Measurements from ENCODE around the gene TIGAR. TPM values are rescaled to one million over a fixed set of nuclear protein-coding genes. Genes with fewer than 3 reads are reported as not detected.

The TIGAR gene
- total RNA-seq, 1 experiment from 2014 or later = 27.5 TPM

- no peak overlapping the region for H3K4ac ChIP-seq (ENCODE audit: low read depth, low read length)
- H3K4me1 ChIP-seq (ENCODE audit: insufficient read depth, low read length) = no peaks in the 10 kb centered on the region
- H3K27ac Mint-ChIP-seq = no peak overlapping the region
- H3K4me1 Mint-ChIP-seq = no peaks in the 10 kb centered on the region
- no peak overlapping the region for H2BK12ac ChIP-seq (ENCODE audit: insufficient read length, low read depth, low read length)
- no peak overlapping the region for H3T11ph ChIP-seq (ENCODE audit: low read length)
- H3K18ac ChIP-seq (ENCODE audit: insufficient read length, low read depth, low read length) = no peak overlapping the region
- H3K9me3 ChIP-seq (ENCODE audit: control insufficient read depth, low read depth, low read length) = no peaks in the 10 kb centered on the region
- no peak overlapping the region for H2BK20ac ChIP-seq (ENCODE audit: low read depth, low read length, poor library complexity, severe bottlenecking)
- H2BK15ac ChIP-seq (ENCODE audit: low read depth, low read length) = no peak overlapping the region
- TF ChIP-seq CTCF (conservative IDR thresholded peaks at IDR 0.05) = no peak
- H4K8ac ChIP-seq (replicated peaks; ENCODE audit: insufficient read length, low read depth, low read length) = no peak overlapping the region
- no peaks in the 10 kb centered on the region for H3K23me2 ChIP-seq (ENCODE audit: insufficient read length, low read depth, low read length, poor library complexity, severe bottlenecking)
- peaks cover 2% of the 10 kb centered on the region for H4K20me1 ChIP-seq (ENCODE audit: control insufficient read depth, insufficient read depth, insufficient read length)
- H2AFZ ChIP-seq (ENCODE audit: low read length) = no peak overlapping the region
- no peak overlapping the region for H2AK5ac ChIP-seq (ENCODE audit: insufficient read length, low read length)
- WGBS (ENCODE audit: extremely low coverage, insufficient read length, low lambda C conversion rate) = no CpG with 5 or more reads among the region's 2 CpGs
- no peaks in the 10 kb centered on the region for H3K27me3 ChIP-seq (ENCODE audit: insufficient read depth, low read length)
- H3K4me3 Mint-ChIP-seq = no peak overlapping the region
- no peak overlapping the region for H3K56ac ChIP-seq (ENCODE audit: insufficient read length, low read depth, low read length)
- H3K27me3 Mint-ChIP-seq (ENCODE audit: low read depth) = peaks cover 4% of the 10 kb centered on the region
- no peak overlapping the region for H3K14ac ChIP-seq (ENCODE audit: insufficient read depth, low read length)
- H3K9ac ChIP-seq (ENCODE audit: extremely low read depth, insufficient read length, low read length) = no peak overlapping the region
- no peak overlapping the region for H2BK5ac ChIP-seq (ENCODE audit: insufficient read length, low read length)
- H3K23ac ChIP-seq (ENCODE audit: insufficient read length, low read depth, low read length) = no peak overlapping the region
- no peak for DNase-seq
- no peaks in the 10 kb centered on the region; a peak in 1 of 5 replicates for H3K9me3 Mint-ChIP-seq
- H3K36me3 Mint-ChIP-seq (ENCODE audit: insufficient read depth in 1 of 3, low read depth in 3 of 3) = no peaks in the 10 kb centered on the region
- no peaks in the 10 kb centered on the region for H3K79me2 ChIP-seq (ENCODE audit: insufficient read depth, low read length)
- no peak overlapping the region for H4K91ac ChIP-seq (ENCODE audit: insufficient read length, low read depth, low read length)
- H3K27ac ChIP-seq (ENCODE audit: insufficient read length, low read depth, low read length) = no peak overlapping the region
- no peak overlapping the region for H4K5ac ChIP-seq (ENCODE audit: insufficient read length, low read depth, low read length)
- no peak overlapping the region for H2BK120ac ChIP-seq (ENCODE audit: low read depth, low read length, poor library complexity, severe bottlenecking)
- no peak overlapping the region for H3K4me2 ChIP-seq (ENCODE audit: insufficient read depth, insufficient read length, low read length)
- no peaks in the 10 kb centered on the region for H3K79me1 ChIP-seq (ENCODE audit: insufficient read depth, low read depth, low read length, poor library complexity, severe bottlenecking)
Observed at GRCh38 chr12:4366090-4366489, 45.1 kb downstream of the TIGAR start.
